Activated naive CD4-positive, alpha-beta T cell treated with anti-CD3 and anti-CD28 coated beads, Interleukin-2, amount 10 ng/mL, durations not matched to agents 7 days and 5 days (primary cell): ENCODE data around the gene UBA1.

Source experiments
- CTCF ChIA-PET: fragments of 350-600 bp; sonication (Branson Sonifier 250); formaldehyde crosslinking; loops from one replicate; lab custom pipeline; 2021; ENCODE audit warnings: antibody characterized with exemption; lab: Charles Lee
- DNase-seq: peaks from one replicate; pipeline ENCODE4 v3.0.0-alpha.2; 2020
- H3K27ac Mint-ChIP-seq: one replicate; pipeline ENCODE4 v1.8.0; 2021; ENCODE audit warnings: mild to moderate bottlenecking, moderate library complexity, mixed read lengths
- H3K27me3 Mint-ChIP-seq: one replicate; pipeline ENCODE4 v1.8.0; 2021; ENCODE audit warnings: mild to moderate bottlenecking, mixed read lengths
- H3K36me3 Mint-ChIP-seq: one replicate; pipeline ENCODE4 v1.8.0; 2021; ENCODE audit warnings: mixed read lengths
- H3K4me1 Mint-ChIP-seq: one replicate; pipeline ENCODE4 v1.8.0; 2021; ENCODE audit warnings: mixed read lengths
- H3K4me3 Mint-ChIP-seq: one replicate; pipeline ENCODE4 v1.8.0; 2021; ENCODE audit warnings: mild to moderate bottlenecking, moderate library complexity, mixed read lengths
- H3K9me3 Mint-ChIP-seq: one replicate; pipeline ENCODE4 v1.8.0; 2021; ENCODE audit warnings: mixed read lengths

UBA1 gene

DNA sequence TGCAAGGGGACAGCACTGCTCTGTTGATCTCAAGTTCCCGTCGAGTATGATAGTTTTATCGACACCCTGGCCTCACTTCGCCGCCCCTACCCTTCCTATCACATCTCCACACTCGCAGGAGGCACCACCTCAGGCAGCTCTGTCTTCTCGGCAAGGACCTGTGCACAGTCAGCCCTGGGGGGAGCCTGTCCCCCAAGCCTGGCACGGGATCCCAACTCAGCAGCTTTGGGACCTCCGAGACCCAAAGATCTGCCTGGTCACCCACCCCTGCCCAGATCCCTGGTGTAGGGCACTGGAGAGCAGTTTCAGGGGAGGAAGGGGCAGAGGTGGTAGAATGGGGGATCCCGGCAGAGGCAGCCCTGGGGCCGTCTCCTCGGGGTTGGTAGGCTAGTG, 18.0 kb upstream of the UBA1 start:
- Mint-ChIP-seq H3K4me3 (no peak overlapping the region), H3K27me3 (no peaks in the 10 kb centered on the region), H3K4me1 (peaks cover 2% of the 10 kb centered on the region), H3K27ac (peak overlapping the region; percentile 30), H3K9me3 (no peaks in the 10 kb centered on the region), H3K36me3 (peaks cover 25% of the 10 kb centered on the region)
- CTCF ChIA-PET, result no interaction called here
- DNase-seq, result no peak

DNA sequence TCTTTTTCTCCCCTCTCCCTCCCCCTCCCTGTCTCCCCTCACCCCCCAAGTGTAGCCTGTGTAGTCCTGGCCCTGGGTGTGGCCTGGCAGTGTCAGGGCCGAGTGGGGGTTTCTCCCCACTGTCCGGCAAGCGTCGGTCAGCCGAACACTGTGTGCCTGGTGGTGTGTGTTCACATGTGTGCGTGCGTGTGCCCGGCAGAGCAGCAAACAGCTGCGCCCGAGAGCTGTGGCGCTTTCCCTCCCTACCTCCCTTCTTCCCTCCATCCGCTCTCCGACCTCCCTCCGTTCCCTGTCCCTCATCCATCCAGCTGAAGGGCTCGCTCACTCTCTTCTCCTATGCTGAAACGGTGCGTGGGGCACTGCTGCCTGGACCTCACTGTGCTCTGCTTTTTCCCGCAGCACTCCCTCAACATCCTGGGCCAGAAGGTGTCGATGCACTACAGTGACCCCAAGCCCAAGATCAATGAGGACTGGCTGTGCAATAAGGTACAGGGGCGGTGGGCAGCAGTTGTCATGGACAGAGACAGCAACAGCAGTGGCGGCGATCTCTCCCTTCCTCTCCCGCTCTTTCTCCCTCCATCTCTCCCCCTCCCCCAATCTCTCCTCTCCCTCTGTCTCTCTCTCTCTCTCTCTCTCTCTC, 17.4 kb upstream of the UBA1 start:
- Mint-ChIP-seq H3K27ac (no peak overlapping the region), H3K4me3 (no peak overlapping the region), H3K27me3 (no peaks in the 10 kb centered on the region), H3K36me3 (peaks cover 25% of the 10 kb centered on the region), H3K9me3 (no peaks in the 10 kb centered on the region), H3K4me1 (peaks cover 2% of the 10 kb centered on the region)
- no peak for DNase-seq
- CTCF ChIA-PET, result no interaction called here

DNA sequence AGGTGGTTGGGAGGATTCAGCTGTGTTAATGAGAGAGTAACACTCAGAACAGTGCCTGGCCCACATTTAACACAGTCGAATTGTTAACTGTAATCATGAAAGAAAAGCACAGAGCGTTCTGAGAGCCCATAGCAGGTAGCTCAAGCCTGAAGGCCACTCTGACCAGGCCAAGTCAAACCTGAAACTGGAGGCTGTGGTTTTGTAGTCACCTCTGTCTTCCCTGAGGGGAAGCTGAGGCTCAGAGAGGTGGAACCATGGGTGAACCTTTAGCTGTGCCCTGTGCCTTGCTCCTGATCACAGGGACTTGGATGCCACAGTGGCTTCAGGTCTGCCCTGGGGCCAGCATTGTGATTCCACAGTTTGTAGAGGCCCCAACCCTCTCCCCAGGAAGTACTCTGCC, 16.6 kb upstream of the UBA1 start:
- DNase-seq, result no peak
- H3K27me3 Mint-ChIP-seq, result no peaks in the 10 kb centered on the region
- CTCF ChIA-PET, result no interaction called here
- no peaks in the 10 kb centered on the region for H3K9me3 Mint-ChIP-seq
- H3K4me3 Mint-ChIP-seq, result no peak overlapping the region
- H3K27ac Mint-ChIP-seq, result no peak overlapping the region
- peaks cover 2% of the 10 kb centered on the region for H3K4me1 Mint-ChIP-seq
- H3K36me3 Mint-ChIP-seq, result peaks cover 25% of the 10 kb centered on the region

DNA sequence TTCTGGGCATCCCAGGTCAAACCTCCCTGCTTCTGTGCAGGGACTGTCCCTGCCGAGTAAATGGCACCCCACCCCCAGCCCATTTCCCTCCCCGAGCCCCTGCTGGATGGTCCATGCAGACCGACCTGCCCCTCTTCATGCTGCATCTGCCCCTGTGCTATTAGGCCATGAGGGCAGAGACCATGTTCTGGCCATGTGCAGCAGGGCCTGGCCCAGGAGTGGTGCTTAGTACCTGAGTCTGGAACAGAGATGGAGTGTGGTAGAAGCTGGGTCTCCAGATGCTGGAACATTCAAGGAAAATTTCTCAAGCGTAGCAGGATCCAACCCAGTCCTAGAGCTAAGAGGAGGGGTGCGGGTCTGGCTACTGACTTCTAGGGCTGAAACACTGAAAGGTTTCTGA, 15.3 kb upstream of the UBA1 start:
- Mint-ChIP-seq H3K27me3 (no peaks in the 10 kb centered on the region), H3K27ac (no peak overlapping the region)
- CTCF ChIA-PET, result no interaction called here

DNA sequence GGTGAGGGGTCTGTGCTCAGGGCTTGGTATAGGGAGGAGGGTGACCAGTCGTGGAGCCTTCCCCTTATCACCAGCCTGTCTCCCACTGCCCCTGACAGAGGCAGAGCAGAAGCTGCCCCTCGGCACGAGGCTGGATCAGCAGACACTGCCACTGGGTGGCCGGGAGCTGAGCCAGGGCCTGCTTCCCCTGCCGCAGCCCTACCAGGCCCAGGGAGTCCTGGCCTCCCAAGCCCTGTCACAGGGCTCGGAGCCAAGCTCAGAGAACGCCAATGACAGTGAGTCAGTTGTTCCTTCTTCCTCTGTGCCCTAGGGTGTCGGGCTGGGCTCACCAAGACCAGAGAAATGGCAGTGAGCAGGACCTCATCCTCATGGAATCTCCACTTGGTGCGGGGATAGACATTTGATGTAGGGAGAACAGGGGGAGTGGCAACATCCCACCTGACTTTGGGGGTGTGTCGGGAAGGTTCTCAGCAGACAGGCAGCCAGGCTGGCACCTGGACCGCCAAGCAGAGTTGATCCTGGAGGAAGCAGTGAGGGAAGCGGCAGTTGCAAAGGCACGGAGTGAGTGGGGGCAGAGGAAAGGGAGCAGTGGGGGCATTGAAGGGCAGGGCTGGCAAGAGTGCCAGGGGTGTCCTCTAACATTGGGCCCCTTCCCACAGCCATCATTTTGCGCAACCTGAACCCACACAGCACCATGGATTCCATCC, 14.3 kb upstream of the UBA1 start:
- Mint-ChIP-seq H3K36me3 (peaks cover 28% of the 10 kb centered on the region), H3K9me3 (no peaks in the 10 kb centered on the region), H3K4me3 (no peak overlapping the region), H3K27ac (no peak overlapping the region), H3K27me3 (no peaks in the 10 kb centered on the region), H3K4me1 (peaks cover 2% of the 10 kb centered on the region)
- DNase-seq, result no peak
- CTCF ChIA-PET, result no interaction called here

More for the DNA sequence above, 15.3 kb upstream of the UBA1 start:
- peaks cover 28% of the 10 kb centered on the region for H3K36me3 Mint-ChIP-seq
- DNase-seq, result no peak
- no peak overlapping the region for H3K4me3 Mint-ChIP-seq
- H3K4me1 Mint-ChIP-seq, result peaks cover 2% of the 10 kb centered on the region
- no peaks in the 10 kb centered on the region for H3K9me3 Mint-ChIP-seq

DNA sequence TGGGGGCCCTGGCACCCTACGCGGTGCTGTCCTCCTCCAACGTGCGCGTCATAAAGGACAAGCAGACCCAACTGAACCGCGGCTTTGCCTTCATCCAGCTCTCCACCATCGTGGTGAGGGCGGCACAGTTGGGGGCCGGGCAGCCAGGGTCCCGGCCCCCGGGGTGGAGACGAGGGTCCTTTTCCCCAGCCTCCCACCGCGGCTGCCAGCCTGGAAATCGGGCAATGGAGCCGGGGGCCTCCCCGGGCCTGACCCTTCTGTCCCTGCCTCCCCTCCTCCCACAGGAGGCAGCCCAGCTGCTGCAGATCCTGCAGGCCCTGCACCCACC, 13.7 kb upstream of the UBA1 start:
- Mint-ChIP-seq H3K27me3 (no peaks in the 10 kb centered on the region), H3K4me1 (peaks cover 2% of the 10 kb centered on the region), H3K36me3 (peaks cover 30% of the 10 kb centered on the region), H3K9me3 (no peaks in the 10 kb centered on the region), H3K27ac (no peak overlapping the region), H3K4me3 (no peak overlapping the region)
- DNase-seq, result no peak
- CTCF ChIA-PET, result no interaction called here

DNA sequence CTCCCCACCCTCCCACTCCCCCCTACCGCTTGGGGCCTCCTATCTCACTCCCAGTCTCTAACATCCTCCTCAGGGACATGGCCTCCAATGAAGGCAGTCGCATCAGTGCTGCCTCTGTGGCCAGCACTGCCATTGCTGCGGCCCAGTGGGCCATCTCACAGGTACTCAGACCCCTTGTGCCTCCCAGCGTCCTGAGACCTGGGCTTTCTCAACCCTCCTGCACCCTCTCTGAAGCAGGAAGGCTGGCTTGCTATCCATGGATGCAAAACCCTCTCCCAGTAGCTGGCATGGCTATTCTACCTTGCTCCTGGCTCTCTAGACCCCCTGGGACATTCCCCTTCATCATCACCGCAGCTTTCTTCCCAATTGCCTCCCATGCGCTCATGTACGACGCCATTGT, 13.3 kb upstream of the UBA1 start:
- DNase-seq, result no peak
- H3K27ac Mint-ChIP-seq, result no peak overlapping the region
- H3K27me3 Mint-ChIP-seq, result no peaks in the 10 kb centered on the region
- H3K9me3 Mint-ChIP-seq, result no peaks in the 10 kb centered on the region
- peaks cover 2% of the 10 kb centered on the region for H3K4me1 Mint-ChIP-seq
- peaks cover 30% of the 10 kb centered on the region for H3K36me3 Mint-ChIP-seq
- no peak overlapping the region for H3K4me3 Mint-ChIP-seq
- CTCF ChIA-PET, result no interaction called here

DNA sequence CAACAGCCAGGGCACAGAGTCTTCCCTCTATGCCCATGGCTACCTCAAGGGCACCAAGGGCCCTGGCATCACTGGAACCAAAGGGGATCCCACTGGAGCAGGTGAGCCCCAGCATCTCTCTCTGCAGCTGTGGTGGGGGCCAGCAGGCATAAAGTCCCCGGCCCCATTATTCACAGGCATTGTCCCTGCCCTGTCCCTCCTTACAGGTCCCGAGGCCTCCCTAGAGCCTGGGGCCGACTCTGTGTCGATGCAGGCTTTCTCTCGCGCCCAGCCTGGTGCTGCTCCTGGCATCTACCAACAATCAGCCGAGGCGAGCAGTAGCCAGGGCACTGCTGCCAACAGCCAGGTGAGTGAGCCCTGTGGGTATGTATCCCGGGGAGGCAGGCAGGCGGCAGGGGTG, 12.3 kb upstream of the UBA1 start:
- DNase-seq, result no peak
- CTCF ChIA-PET, result no interaction called here
- peak overlapping the region; percentile 37 for H3K27ac Mint-ChIP-seq
- H3K9me3 Mint-ChIP-seq, result no peaks in the 10 kb centered on the region
- H3K4me3 Mint-ChIP-seq, result no peak overlapping the region
- peaks cover 33% of the 10 kb centered on the region for H3K36me3 Mint-ChIP-seq
- no peaks in the 10 kb centered on the region for H3K27me3 Mint-ChIP-seq
- peaks cover under 1% of the 10 kb centered on the region for H3K4me1 Mint-ChIP-seq

DNA sequence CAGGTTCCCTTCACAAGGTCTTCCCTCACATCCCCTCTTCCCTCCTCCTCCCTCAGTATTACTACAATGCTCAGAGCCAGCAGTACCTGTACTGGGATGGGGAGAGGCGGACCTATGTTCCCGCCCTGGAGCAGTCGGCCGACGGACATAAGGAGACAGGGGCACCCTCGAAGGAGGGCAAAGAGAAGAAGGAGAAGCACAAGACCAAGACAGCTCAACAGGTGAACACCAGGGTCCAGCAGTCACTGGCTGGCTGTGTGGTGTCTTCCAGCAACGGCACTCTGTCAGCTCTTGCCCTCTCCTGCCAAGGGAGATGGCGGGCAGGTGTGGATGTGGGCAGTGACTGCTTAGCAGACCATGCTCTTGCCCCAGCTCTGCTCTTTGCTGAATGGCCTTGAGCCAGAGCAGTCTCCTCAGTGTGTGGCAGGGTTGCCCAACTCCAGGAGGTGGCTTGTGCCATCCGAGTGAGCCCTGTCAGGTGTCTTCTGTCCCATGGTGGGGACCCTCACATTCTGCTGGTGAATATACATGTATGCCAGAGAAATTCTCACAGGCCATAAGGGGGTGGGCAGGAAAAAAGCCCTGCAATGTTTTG, 11.4 kb upstream of the UBA1 start:
- H3K9me3 Mint-ChIP-seq, result no peaks in the 10 kb centered on the region
- H3K36me3 Mint-ChIP-seq, result peaks cover 35% of the 10 kb centered on the region
- DNase-seq, result no peak
- CTCF ChIA-PET, result no interaction called here
- no peak overlapping the region for H3K4me3 Mint-ChIP-seq
- H3K27me3 Mint-ChIP-seq, result no peaks in the 10 kb centered on the region
- H3K27ac Mint-ChIP-seq, result no peak overlapping the region
- no peaks in the 10 kb centered on the region for H3K4me1 Mint-ChIP-seq

DNA sequence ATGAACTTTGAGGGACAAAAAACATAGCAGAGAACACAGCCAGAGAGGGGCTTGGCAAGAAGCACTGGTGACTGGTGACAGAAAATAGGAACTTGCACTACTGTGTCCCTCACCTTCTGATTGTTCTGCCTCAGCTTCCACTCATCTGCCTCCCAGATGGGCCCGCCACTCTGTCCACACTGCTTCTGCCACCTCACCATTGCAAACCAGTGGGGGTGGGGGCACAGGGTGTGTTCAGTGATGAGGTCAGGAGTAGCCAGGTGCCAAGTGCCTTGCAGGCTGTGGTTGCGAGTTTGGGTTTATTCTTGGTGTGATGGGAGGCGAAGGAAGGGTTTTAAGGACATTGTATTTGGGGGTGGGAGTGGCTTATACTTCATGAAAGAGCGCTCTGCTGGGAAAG, 9.1 kb upstream of the UBA1 start:
- no peak overlapping the region for H3K27ac Mint-ChIP-seq
- H3K4me1 Mint-ChIP-seq, result peaks cover 2% of the 10 kb centered on the region

DNA sequence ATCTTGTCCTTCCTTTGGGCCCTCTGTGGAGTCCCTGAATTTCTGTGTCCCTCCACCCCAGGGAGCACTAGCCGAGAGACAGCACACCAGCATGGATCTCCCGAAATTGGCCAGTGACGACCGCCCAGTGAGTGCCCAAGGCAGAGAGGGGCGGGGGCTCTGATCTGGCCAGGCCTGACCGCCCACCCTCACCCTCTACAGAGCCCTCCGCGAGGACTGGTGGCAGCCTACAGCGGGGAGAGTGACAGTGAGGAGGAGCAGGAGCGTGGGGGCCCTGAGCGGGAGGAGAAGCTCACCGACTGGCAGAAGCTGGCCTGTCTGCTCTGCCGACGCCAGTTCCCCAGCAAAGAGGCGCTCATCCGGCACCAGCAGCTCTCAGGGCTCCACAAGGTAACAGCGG, 8.4 kb upstream of the UBA1 start:
- H3K4me1 Mint-ChIP-seq, result peaks cover 2% of the 10 kb centered on the region
- peaks cover 21% of the 10 kb centered on the region for H3K36me3 Mint-ChIP-seq
- no peaks in the 10 kb centered on the region for H3K27me3 Mint-ChIP-seq
- H3K9me3 Mint-ChIP-seq, result no peaks in the 10 kb centered on the region
- no peak for DNase-seq
- CTCF ChIA-PET, result no interaction called here
- H3K27ac Mint-ChIP-seq, result no peak overlapping the region
- no peak overlapping the region for H3K4me3 Mint-ChIP-seq

More for the DNA sequence above, 9.1 kb upstream of the UBA1 start:
- Mint-ChIP-seq H3K36me3 (peaks cover 23% of the 10 kb centered on the region), H3K9me3 (no peaks in the 10 kb centered on the region), H3K4me3 (no peak overlapping the region), H3K27me3 (no peaks in the 10 kb centered on the region)
- DNase-seq, result no peak
- CTCF ChIA-PET, result no interaction called here

DNA sequence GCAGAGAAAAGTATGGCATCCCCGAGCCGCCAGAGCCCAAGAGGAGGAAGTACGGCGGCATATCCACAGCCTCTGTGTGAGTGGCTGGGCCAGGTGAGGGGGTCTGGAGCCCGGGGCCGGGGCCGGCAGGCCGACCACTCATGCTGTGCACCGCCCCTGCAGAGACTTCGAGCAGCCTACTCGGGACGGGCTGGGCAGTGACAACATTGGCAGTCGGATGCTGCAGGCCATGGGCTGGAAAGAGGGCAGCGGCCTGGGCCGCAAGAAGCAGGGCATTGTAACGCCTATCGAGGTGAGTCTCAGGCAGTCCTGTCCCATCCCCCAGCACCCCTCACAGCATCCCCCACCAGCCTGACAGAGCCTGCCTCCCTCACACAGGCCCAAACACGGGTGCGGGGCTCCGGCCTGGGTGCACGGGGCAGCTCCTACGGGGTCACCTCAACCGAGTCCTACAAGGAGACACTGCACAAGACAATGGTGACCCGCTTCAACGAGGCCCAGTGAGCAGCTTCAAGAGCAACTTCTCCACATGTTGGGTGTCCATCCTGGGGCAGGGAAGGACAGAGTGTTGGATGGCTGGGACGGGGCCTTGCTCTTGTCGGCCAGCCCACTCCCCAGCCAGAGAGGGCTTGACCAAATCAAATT, 7.4 kb upstream of the UBA1 start:
- H3K27ac Mint-ChIP-seq, result no peak overlapping the region
- no peak for DNase-seq
- H3K9me3 Mint-ChIP-seq, result no peaks in the 10 kb centered on the region
- peaks cover 8% of the 10 kb centered on the region for H3K4me1 Mint-ChIP-seq
- H3K27me3 Mint-ChIP-seq, result no peaks in the 10 kb centered on the region
- no peak overlapping the region for H3K4me3 Mint-ChIP-seq
- CTCF ChIA-PET, result no interaction called here
- peaks cover 18% of the 10 kb centered on the region for H3K36me3 Mint-ChIP-seq

DNA sequence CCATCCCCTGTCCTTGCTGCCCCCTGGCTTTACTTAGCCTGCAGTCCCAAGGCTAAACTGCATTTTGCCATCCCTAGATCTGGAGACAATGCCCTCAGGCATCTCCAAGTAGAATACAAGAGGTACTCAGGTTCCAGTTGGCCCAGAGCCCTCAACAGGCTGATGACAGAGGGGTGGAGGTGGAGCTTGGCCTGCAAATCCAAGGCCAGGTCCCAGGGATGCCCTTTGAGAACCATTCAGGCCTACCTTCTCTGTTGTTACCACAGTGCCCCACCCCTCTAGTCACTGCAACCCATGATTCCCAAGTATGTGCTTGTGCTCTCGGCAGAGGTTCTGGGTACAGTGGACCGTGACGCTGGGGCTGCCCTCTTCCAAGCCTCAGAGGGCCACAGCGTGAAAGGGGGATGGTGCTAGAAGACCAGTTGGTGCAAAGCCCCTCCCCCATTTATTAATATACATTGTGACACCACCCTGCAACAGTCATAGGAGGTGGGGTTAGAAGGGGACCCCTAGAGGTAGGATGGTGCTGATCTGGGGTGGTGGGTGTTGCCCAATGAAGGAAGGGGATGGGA, 6.4 kb upstream of the UBA1 start:
- no peak for DNase-seq
- CTCF ChIA-PET, result no interaction called here
- Mint-ChIP-seq H3K27me3 (no peaks in the 10 kb centered on the region), H3K36me3 (peaks cover 18% of the 10 kb centered on the region), H3K4me3 (no peak overlapping the region), H3K27ac (peak overlapping the region; percentile 24), H3K9me3 (no peaks in the 10 kb centered on the region), H3K4me1 (peaks cover 11% of the 10 kb centered on the region)

DNA sequence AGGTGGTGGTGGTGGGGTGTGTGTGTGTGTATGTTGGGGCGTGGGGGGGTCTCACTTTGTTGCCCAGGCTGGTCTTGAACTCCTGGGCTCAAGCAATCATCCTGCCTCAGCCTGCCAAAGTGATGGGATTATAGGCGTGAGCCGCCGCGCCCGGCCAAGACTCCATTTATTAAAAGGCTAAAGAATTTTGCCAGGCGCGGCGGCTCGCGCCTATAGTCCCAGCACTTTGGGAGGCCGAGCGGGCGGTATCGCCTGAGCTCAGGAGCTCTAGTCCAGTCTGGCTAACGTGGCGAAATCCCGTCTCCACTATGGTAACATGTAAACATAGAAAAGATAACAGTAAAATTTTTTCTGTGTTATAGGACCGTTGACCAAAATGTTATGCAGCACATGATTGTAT, 3.7 kb upstream of the UBA1 start:
- Mint-ChIP-seq H3K9me3 (no peaks in the 10 kb centered on the region), H3K27me3 (no peaks in the 10 kb centered on the region), H3K4me3 (no peak overlapping the region), H3K27ac (no peak overlapping the region), H3K4me1 (peaks cover 27% of the 10 kb centered on the region), H3K36me3 (peaks cover 17% of the 10 kb centered on the region)
- CTCF ChIA-PET, result no interaction called here
- no peak for DNase-seq
